IPS-20b (cell line): ENCODE results near the gene HEXD.

Source experiments
- H3K27ac ChIP-seq: one replicate; pipeline ENCODE4 v1.5.1; 2013; ENCODE audit warnings: low read length
- H3K27me3 ChIP-seq: 2 replicates; pipeline ENCODE4 v1.6.1; 2013; ENCODE audit warnings: mild to moderate bottlenecking, low read length, inconsistent platforms; ENCODE audit not compliant: insufficient read depth
- H3K36me3 ChIP-seq: 2 replicates; pipeline ENCODE4 v1.6.1; 2013; ENCODE audit warnings: low read depth, mild to moderate bottlenecking, inconsistent platforms, low read length, moderate library complexity; ENCODE audit not compliant: insufficient read depth
- H3K4me1 ChIP-seq: 2 replicates; pipeline ENCODE4 v1.6.1; 2013; ENCODE audit warnings: mild to moderate bottlenecking, control low read depth, inconsistent platforms, low read length, moderate library complexity; ENCODE audit not compliant: insufficient read depth
- H3K4me3 ChIP-seq: 2 replicates; pipeline ENCODE4 v1.5.1; 2013; ENCODE audit warnings: mild to moderate bottlenecking, low read length, inconsistent platforms
- H3K9ac ChIP-seq: 2 replicates; pipeline ENCODE4 v1.6.1; 2013; ENCODE audit warnings: low read depth, mild to moderate bottlenecking, inconsistent platforms, low read length, moderate library complexity
- H3K9me3 ChIP-seq: 2 replicates; pipeline ENCODE4 v1.6.1; 2013; ENCODE audit warnings: mild to moderate bottlenecking, low read depth, low read length, inconsistent platforms; ENCODE audit not compliant: insufficient read depth

Gene HEXD

GRCh38 chr17:82440991-82441627 is 23.0 kb downstream of the HEXD start:
- H3K36me3 ChIP-seq = peaks cover 20% of the 10 kb centered on the region
- H3K9ac ChIP-seq = no peak overlapping the region

GRCh38 chr17:82441691-82442487 is 23.7 kb downstream of the HEXD start:
- no peaks in the 10 kb centered on the region for H3K27me3 ChIP-seq
- no peak overlapping the region for H3K9ac ChIP-seq
- H3K9me3 ChIP-seq = no peaks in the 10 kb centered on the region
- no peak overlapping the region for H3K27ac ChIP-seq
- no peak overlapping the region for H3K4me3 ChIP-seq
- H3K36me3 ChIP-seq = peaks cover 20% of the 10 kb centered on the region
- H3K4me1 ChIP-seq = peaks cover 2% of the 10 kb centered on the region; the same call in 1 of the 2 replicates

More at GRCh38 chr17:82440991-82441627, 23.0 kb downstream of the HEXD start:
- Histone ChIP-seq H3K9me3 (no peaks in the 10 kb centered on the region), H3K4me1 (peaks cover 2% of the 10 kb centered on the region; the same call in 1 of the 2 replicates), H3K27me3 (no peaks in the 10 kb centered on the region), H3K4me3 (no peak overlapping the region), H3K27ac (no peak overlapping the region)

- Histone ChIP-seq H3K9me3 (no peaks in the 10 kb centered on the region), H3K9ac (no peak overlapping the region), H3K27me3 (no peaks in the 10 kb centered on the region), H3K27ac (no peak overlapping the region), H3K4me3 (no peak overlapping the region), H3K36me3 (peaks cover 24% of the 10 kb centered on the region), H3K4me1 (peaks cover 2% of the 10 kb centered on the region; the same call in 1 of the 2 replicates)
These were observed 24.7 kb downstream of the HEXD start for GRCh38 chr17:82442643-82443464.

GRCh38 chr17:82443465-82444283 is 25.5 kb downstream of the HEXD start:
- Histone ChIP-seq H3K9me3 (no peaks in the 10 kb centered on the region), H3K4me3 (no peak overlapping the region), H3K36me3 (peaks cover 27% of the 10 kb centered on the region), H3K27ac (no peak overlapping the region), H3K27me3 (no peaks in the 10 kb centered on the region), H3K4me1 (peaks cover 2% of the 10 kb centered on the region; the same call in 1 of the 2 replicates), H3K9ac (no peak overlapping the region)

- H3K27ac ChIP-seq = no peak overlapping the region
- H3K36me3 ChIP-seq = peaks cover 27% of the 10 kb centered on the region
- H3K27me3 ChIP-seq = no peaks in the 10 kb centered on the region
- peaks cover 2% of the 10 kb centered on the region; the same call in 1 of the 2 replicates for H3K4me1 ChIP-seq
- no peak overlapping the region for H3K9ac ChIP-seq
- no peak overlapping the region for H3K4me3 ChIP-seq
- H3K9me3 ChIP-seq = no peaks in the 10 kb centered on the region
These were observed 26.2 kb downstream of the HEXD start for GRCh38 chr17:82444284-82444893.

- Histone ChIP-seq H3K9me3 (no peaks in the 10 kb centered on the region), H3K27me3 (no peaks in the 10 kb centered on the region), H3K4me1 (peaks cover 2% of the 10 kb centered on the region), H3K4me3 (no peak overlapping the region), H3K9ac (no peak overlapping the region), H3K36me3 (peaks cover 27% of the 10 kb centered on the region), H3K27ac (no peak overlapping the region)
These were observed 26.9 kb downstream of the HEXD start for GRCh38 chr17:82444941-82445521.

- H3K36me3 ChIP-seq = peaks cover 27% of the 10 kb centered on the region
- no peak overlapping the region for H3K9ac ChIP-seq
- no peaks in the 10 kb centered on the region; the same call in none of the 2 replicates for H3K4me1 ChIP-seq
These were observed 27.4 kb downstream of the HEXD start for GRCh38 chr17:82445542-82445941.

GRCh38 chr17:82446124-82446523 is 28.0 kb downstream of the HEXD start:
- peaks cover 27% of the 10 kb centered on the region for H3K36me3 ChIP-seq
- no peak overlapping the region for H3K27ac ChIP-seq
- H3K27me3 ChIP-seq = no peaks in the 10 kb centered on the region
- no peak overlapping the region for H3K4me3 ChIP-seq
- H3K4me1 ChIP-seq = peaks cover 2% of the 10 kb centered on the region
- H3K9me3 ChIP-seq = no peaks in the 10 kb centered on the region
- H3K9ac ChIP-seq = no peak overlapping the region

More at GRCh38 chr17:82445542-82445941, 27.4 kb downstream of the HEXD start:
- H3K27me3 ChIP-seq = no peaks in the 10 kb centered on the region
- H3K9me3 ChIP-seq = no peaks in the 10 kb centered on the region
- no peak overlapping the region for H3K27ac ChIP-seq
- H3K4me3 ChIP-seq = no peak overlapping the region

- no peaks in the 10 kb centered on the region for H3K27me3 ChIP-seq
- no peak overlapping the region for H3K9ac ChIP-seq
- H3K27ac ChIP-seq = no peak overlapping the region
- H3K4me3 ChIP-seq = no peak overlapping the region
- peaks cover 5% of the 10 kb centered on the region; the same call in 1 of the 2 replicates for H3K4me1 ChIP-seq
- peaks cover 27% of the 10 kb centered on the region for H3K36me3 ChIP-seq
- no peaks in the 10 kb centered on the region for H3K9me3 ChIP-seq
These were observed 28.5 kb downstream of the HEXD start for GRCh38 chr17:82446649-82447048.

- no peak overlapping the region for H3K9ac ChIP-seq
- H3K27ac ChIP-seq = no peak overlapping the region
- peaks cover 22% of the 10 kb centered on the region for H3K36me3 ChIP-seq
- no peaks in the 10 kb centered on the region for H3K9me3 ChIP-seq
- H3K27me3 ChIP-seq = no peaks in the 10 kb centered on the region
- peaks cover 5% of the 10 kb centered on the region; the same call in 1 of the 2 replicates for H3K4me1 ChIP-seq
- H3K4me3 ChIP-seq = no peak overlapping the region
These were observed 29.7 kb downstream of the HEXD start for GRCh38 chr17:82447876-82448275.
